Measurements from ENCODE around the gene MCUR1.

MCUR1 gene

GRCh38 chr6:13762611-13763441 lies 51.5 kb downstream of the MCUR1 start:
- H3K36me3 ChIP-seq = no peaks in the 10 kb centered on the region
- peaks cover 51 to 71% (median 62%) of the 10 kb centered on the region in 10 experiments for H3K4me1 ChIP-seq
- peak; percentile 30 to 97 (median 83); a peak in 18 of 22 replicates for TF ChIP-seq Cebpa-rat (IDR thresholded peaks at IDR 0.05)
- 0 out of 22 replicates have a peak, but pooled peaks cover 0 to 3% (median 0%) of the 10 kb centered on the region in 11 experiments for H3K27me3 ChIP-seq
- no peaks in the 10 kb centered on the region for H4K20me1 ChIP-seq
- peak overlapping the region; percentile 20 to 60 (median 38); a peak in 14 of 20 replicates for H3K4me3 ChIP-seq
- peak overlapping the region; percentile 64 to 83 (median 77); a peak in 21 of 22 replicates for H3K27ac ChIP-seq
- H3K9ac ChIP-seq = peak overlapping the region; percentile 58 to 75 (median 70); a peak in 21 of 22 replicates
- H3K9me3 ChIP-seq (replicated peaks in 1 of 11) = peaks cover 8 to 21% (median 13%) of the 10 kb centered on the region in 11 experiments; a peak in 20 of 22 replicates
- peak overlapping the region; percentile 77 to 94 (median 88) for H3K4me2 ChIP-seq

GRCh38 chr6:13761361-13762036 lies 52.9 kb downstream of the MCUR1 start:
- Histone ChIP-seq H4K20me1 (no peaks in the 10 kb centered on the region), H3K27ac (peak overlapping the region in 9 of 11 experiments; percentile 65 to 83 (median 77); a peak in 17 of 22 replicates), H3K27me3 (0 out of 22 replicates have a peak, but pooled peaks cover 0 to 3% (median 0%) of the 10 kb centered on the region in 11 experiments), H3K9me3 (replicated peaks in 1 of 11) (peaks cover 8 to 21% (median 13%) of the 10 kb centered on the region in 11 experiments; a peak in 20 of 22 replicates), H3K4me3 (no peak overlapping the region), H3K36me3 (no peaks in the 10 kb centered on the region), H3K9ac (peak overlapping the region in 1 of 11 experiments; percentile 25; a peak in 1 of 22 replicates), H3K4me2 (peak overlapping the region; percentile 5 to 94 (median 84); a peak in 20 of 22 replicates), H3K4me1 (peaks cover 37 to 57% (median 49%) of the 10 kb centered on the region in 10 experiments)
- no peak for TF ChIP-seq Cebpa-rat (IDR thresholded peaks at IDR 0.05)

- peak overlapping the region in 1 of 11 experiments; percentile 25; a peak in 1 of 22 replicates for H3K9ac ChIP-seq
- H3K4me3 ChIP-seq = no peak overlapping the region
- H3K27me3 ChIP-seq = no peaks in the 10 kb centered on the region
These were observed 53.8 kb downstream of the MCUR1 start for GRCh38 chr6:13760307-13761304.

GRCh38 chr6:13759025-13759424 lies 55.3 kb downstream of the MCUR1 start:
- H3K9ac ChIP-seq = no peak overlapping the region
- H3K9me3 ChIP-seq (replicated peaks in 1 of 11) = peaks cover under 1 to 10% (median 2%) of the 10 kb centered on the region in 11 experiments; a peak in 20 of 22 replicates
- no peak for TF ChIP-seq Cebpa-rat (IDR thresholded peaks at IDR 0.05)
- H3K27ac ChIP-seq = 0 out of 22 replicates have a peak overlapping the region, but pooled peaks of 1 of the 11 experiments have one; percentile 13
- H3K4me3 ChIP-seq = no peak overlapping the region
- no peaks in the 10 kb centered on the region for H3K36me3 ChIP-seq
- H4K20me1 ChIP-seq = no peaks in the 10 kb centered on the region
- H3K4me2 ChIP-seq = no peak overlapping the region
- no peaks in the 10 kb centered on the region for H3K27me3 ChIP-seq
- peaks cover 33 to 43% (median 38%) of the 10 kb centered on the region in 10 experiments for H3K4me1 ChIP-seq

More at GRCh38 chr6:13760307-13761304, 53.8 kb downstream of the MCUR1 start:
- Histone ChIP-seq H4K20me1 (no peaks in the 10 kb centered on the region), H3K27ac (peak overlapping the region in 5 of 11 experiments; percentile 65 to 83 (median 78); a peak in 10 of 22 replicates), H3K4me2 (peak overlapping the region in 10 of 11 experiments; percentile 5 to 94 (median 82); a peak in 12 of 22 replicates), H3K9me3 (replicated peaks in 1 of 11) (peaks cover 8 to 21% (median 13%) of the 10 kb centered on the region in 11 experiments; a peak in 20 of 22 replicates), H3K4me1 (peaks cover 30 to 48% (median 41%) of the 10 kb centered on the region in 10 experiments), H3K36me3 (no peaks in the 10 kb centered on the region)
- peak in 7 of 11 experiments; percentile 7 to 69 (median 29); a peak in 8 of 22 replicates for TF ChIP-seq Cebpa-rat (IDR thresholded peaks at IDR 0.05)

GRCh38 chr6:13754644-13755043 lies 59.7 kb downstream of the MCUR1 start:
- Histone ChIP-seq H3K36me3 (no peaks in the 10 kb centered on the region), H3K4me1 (peaks cover 0 to 13% (median 2%) of the 10 kb centered on the region in 10 experiments; a peak in 7 of 20 replicates), H3K27me3 (no peaks in the 10 kb centered on the region), H3K4me2 (peak overlapping the region in 5 of 11 experiments; percentile 8 to 58 (median 36); a peak in 8 of 22 replicates), H3K9ac (no peak overlapping the region), H3K4me3 (no peak overlapping the region), H3K9me3 (replicated peaks in 1 of 11) (0 out of 22 replicates have a peak, but pooled peaks cover 0 to 7% (median 0%) of the 10 kb centered on the region in 11 experiments), H3K27ac (no peak overlapping the region), H4K20me1 (no peaks in the 10 kb centered on the region)
- TF ChIP-seq Cebpa-rat (IDR thresholded peaks at IDR 0.05) = no peak

- no peak for TF ChIP-seq Cebpa-rat (IDR thresholded peaks at IDR 0.05)
- Histone ChIP-seq H3K4me3 (peak overlapping the region in 8 of 10 experiments; percentile 45 to 65 (median 52); a peak in 11 of 20 replicates), H3K4me2 (peak overlapping the region in 7 of 11 experiments; percentile 40 to 77 (median 65); a peak in 12 of 22 replicates), H3K36me3 (no peaks in the 10 kb centered on the region), H3K9ac (no peak overlapping the region), H3K4me1 (no peaks in the 10 kb centered on the region), H3K9me3 (replicated peaks in 1 of 11) (peaks cover 14 to 20% (median 19%) of the 10 kb centered on the region in 11 experiments), H4K20me1 (no peaks in the 10 kb centered on the region), H3K27ac (no peak overlapping the region), H3K27me3 (peaks cover 26 to 38% (median 33%) of the 10 kb centered on the region in 11 experiments)
These were observed 70.6 kb downstream of the MCUR1 start for GRCh38 chr6:13743736-13744127.

- TF ChIP-seq Cebpa-rat (IDR thresholded peaks at IDR 0.05) = no peak
- peak overlapping the region; percentile 40 to 77 (median 65) for H3K4me2 ChIP-seq
- H3K9ac ChIP-seq = peak overlapping the region in 4 of 11 experiments; percentile 33 to 56 (median 40); a peak in 7 of 22 replicates
- peak overlapping the region; percentile 45 to 65 (median 52) for H3K4me3 ChIP-seq
- no peaks in the 10 kb centered on the region for H4K20me1 ChIP-seq
- no peaks in the 10 kb centered on the region for H3K36me3 ChIP-seq
- H3K9me3 ChIP-seq (replicated peaks in 1 of 11) = peaks cover 14 to 20% (median 19%) of the 10 kb centered on the region in 11 experiments
- no peaks in the 10 kb centered on the region for H3K4me1 ChIP-seq
- peaks cover 26 to 38% (median 33%) of the 10 kb centered on the region in 11 experiments for H3K27me3 ChIP-seq
- H3K27ac ChIP-seq = no peak overlapping the region
These were observed 71.2 kb downstream of the MCUR1 start for GRCh38 chr6:13742961-13743735.

Data from BLaER1 treated with 17β-estradiol and CSF1 and Interleukin-3, amounts not matched to agents 10 nM and 100 nM (cell line).